ENCODE measurements around the gene MRPL32. TPM values are rescaled to one million over a fixed set of nuclear protein-coding genes. Genes with fewer than 3 reads are reported as not detected.
A peak's percentile ranks its signal among the peaks of the same experiment; 100 is the strongest.

Gene MRPL32
- total and polyA plus RNA-seq, 2 of the 13 experiments (the other 11 are each of a cell fraction or from before 2014, with no cell fraction given) = 39.0 to 81.2 TPM

DNA sequence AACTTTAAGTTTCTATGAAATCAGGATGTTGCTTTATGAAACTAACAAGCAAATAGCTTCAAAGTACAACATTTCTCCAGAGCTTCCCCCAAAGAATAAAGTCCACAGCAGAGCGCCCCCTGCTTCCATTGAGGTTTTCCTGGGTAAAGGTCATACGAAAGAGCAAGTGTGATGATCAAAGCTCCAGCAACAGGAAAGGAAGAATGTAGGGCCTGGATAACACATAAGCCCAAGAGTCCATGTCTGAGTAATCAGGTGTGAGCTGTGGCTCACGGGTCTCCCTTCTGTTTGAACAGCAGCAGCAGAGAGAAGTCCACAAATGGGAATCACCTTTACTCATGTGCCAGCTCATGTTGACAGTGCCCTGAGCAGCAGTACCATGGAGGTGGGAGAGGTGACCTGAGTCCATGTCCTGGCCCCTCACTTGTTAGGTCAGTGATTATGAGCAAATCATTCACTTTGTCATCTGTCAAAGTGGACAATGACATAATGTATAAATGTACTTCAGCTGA lies 50.5 kb downstream of the MRPL32 start (continued):
- TF ChIP-seq ELF3 (CRISPR knock-in tag; IDR thresholded peaks at IDR 0.05) (peak; percentile 82), NRL (CRISPR knock-in tag; IDR thresholded peaks at IDR 0.05; ENCODE audit: borderline replicate concordance) (no peak), ZC3H13 (CRISPR knock-in tag; IDR thresholded peaks at IDR 0.05) (no peak), RNF2 (conservative IDR thresholded peaks at IDR 0.05; ENCODE audit: low read depth) (0 out of 2 replicates have a peak, but pooled peaks have one; percentile 38), SRSF4 (IDR thresholded peaks at IDR 0.05; ENCODE audit: low read depth, low read length, poor library complexity, severe bottlenecking) (no peak), ZNF383 (CRISPR knock-in tag; IDR thresholded peaks at IDR 0.05; ENCODE audit: borderline replicate concordance) (no peak), NBN (conservative IDR thresholded peaks at IDR 0.05) (no peak), CCAR2 (optimal IDR thresholded peaks at IDR 0.05; ENCODE audit: low read depth, low read length) (no peak), SMYD3 (CRISPR knock-in tag; IDR thresholded peaks at IDR 0.05) (no peak), U2AF1 (optimal IDR thresholded peaks at IDR 0.05; ENCODE audit: low read depth, low read length) (no peak), HNRNPUL1 (IDR thresholded peaks at IDR 0.05; ENCODE audit: low read depth, low read length) (no peak), ELF4 (CRISPR knock-in tag; IDR thresholded peaks at IDR 0.05; ENCODE audit: borderline replicate concordance) (no peak), CHD2 (IDR thresholded peaks at IDR 0.05; ENCODE audit: low read depth, low read length) (no peak), RFXAP (CRISPR knock-in tag; IDR thresholded peaks at IDR 0.05; ENCODE audit: borderline replicate concordance) (no peak), KLF15 (CRISPR knock-in tag; IDR thresholded peaks at IDR 0.05; ENCODE audit: borderline replicate concordance) (no peak), ZNF256 (CRISPR knock-in tag; conservative IDR thresholded peaks at IDR 0.05) (no peak), ZNF431 (CRISPR knock-in tag; IDR thresholded peaks at IDR 0.05; ENCODE audit: borderline replicate concordance, low read depth) (no peak), NFRKB (IDR thresholded peaks at IDR 0.05) (no peak), HNF4A (CRISPR knock-in tag; IDR thresholded peaks at IDR 0.05) (peak; percentile 92), ZBTB38 (CRISPR knock-in tag; IDR thresholded peaks at IDR 0.05) (no peak), PHB2 (IDR thresholded peaks at IDR 0.05; ENCODE audit: partially characterized antibody) (no peak), TCF7 (IDR thresholded peaks at IDR 0.05; ENCODE audit: low read depth) (peak; percentile 87), HES4 (CRISPR knock-in tag; IDR thresholded peaks at IDR 0.05; ENCODE audit: borderline replicate concordance) (no peak)
- TF ChIP-seq, protein P1, sequence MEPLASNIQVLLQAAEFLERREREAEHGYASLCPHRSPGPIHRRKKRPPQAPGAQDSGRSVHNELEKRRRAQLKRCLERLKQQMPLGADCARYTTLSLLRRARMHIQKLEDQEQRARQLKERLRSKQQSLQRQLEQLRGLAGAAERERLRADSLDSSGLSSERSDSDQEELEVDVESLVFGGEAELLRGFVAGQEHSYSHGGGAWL (CRISPR knock-in tag; IDR thresholded peaks at IDR 0.05) = no peak
- TF ChIP-seq, protein P2, sequence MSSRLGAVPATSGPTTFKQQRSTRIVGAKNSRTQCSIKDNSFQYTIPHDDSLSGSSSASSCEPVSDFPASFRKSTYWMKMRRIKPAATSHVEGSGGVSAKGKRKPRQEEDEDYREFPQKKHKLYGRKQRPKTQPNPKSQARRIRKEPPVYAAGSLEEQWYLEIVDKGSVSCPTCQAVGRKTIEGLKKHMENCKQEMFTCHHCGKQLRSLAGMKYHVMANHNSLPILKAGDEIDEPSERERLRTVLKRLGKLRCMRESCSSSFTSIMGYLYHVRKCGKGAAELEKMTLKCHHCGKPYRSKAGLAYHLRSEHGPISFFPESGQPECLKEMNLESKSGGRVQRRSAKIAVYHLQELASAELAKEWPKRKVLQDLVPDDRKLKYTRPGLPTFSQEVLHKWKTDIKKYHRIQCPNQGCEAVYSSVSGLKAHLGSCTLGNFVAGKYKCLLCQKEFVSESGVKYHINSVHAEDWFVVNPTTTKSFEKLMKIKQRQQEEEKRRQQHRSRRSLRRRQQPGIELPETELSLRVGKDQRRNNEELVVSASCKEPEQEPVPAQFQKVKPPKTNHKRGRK (CRISPR knock-in tag; IDR thresholded peaks at IDR 0.05) = no peak
- TF ChIP-seq, protein P3, sequence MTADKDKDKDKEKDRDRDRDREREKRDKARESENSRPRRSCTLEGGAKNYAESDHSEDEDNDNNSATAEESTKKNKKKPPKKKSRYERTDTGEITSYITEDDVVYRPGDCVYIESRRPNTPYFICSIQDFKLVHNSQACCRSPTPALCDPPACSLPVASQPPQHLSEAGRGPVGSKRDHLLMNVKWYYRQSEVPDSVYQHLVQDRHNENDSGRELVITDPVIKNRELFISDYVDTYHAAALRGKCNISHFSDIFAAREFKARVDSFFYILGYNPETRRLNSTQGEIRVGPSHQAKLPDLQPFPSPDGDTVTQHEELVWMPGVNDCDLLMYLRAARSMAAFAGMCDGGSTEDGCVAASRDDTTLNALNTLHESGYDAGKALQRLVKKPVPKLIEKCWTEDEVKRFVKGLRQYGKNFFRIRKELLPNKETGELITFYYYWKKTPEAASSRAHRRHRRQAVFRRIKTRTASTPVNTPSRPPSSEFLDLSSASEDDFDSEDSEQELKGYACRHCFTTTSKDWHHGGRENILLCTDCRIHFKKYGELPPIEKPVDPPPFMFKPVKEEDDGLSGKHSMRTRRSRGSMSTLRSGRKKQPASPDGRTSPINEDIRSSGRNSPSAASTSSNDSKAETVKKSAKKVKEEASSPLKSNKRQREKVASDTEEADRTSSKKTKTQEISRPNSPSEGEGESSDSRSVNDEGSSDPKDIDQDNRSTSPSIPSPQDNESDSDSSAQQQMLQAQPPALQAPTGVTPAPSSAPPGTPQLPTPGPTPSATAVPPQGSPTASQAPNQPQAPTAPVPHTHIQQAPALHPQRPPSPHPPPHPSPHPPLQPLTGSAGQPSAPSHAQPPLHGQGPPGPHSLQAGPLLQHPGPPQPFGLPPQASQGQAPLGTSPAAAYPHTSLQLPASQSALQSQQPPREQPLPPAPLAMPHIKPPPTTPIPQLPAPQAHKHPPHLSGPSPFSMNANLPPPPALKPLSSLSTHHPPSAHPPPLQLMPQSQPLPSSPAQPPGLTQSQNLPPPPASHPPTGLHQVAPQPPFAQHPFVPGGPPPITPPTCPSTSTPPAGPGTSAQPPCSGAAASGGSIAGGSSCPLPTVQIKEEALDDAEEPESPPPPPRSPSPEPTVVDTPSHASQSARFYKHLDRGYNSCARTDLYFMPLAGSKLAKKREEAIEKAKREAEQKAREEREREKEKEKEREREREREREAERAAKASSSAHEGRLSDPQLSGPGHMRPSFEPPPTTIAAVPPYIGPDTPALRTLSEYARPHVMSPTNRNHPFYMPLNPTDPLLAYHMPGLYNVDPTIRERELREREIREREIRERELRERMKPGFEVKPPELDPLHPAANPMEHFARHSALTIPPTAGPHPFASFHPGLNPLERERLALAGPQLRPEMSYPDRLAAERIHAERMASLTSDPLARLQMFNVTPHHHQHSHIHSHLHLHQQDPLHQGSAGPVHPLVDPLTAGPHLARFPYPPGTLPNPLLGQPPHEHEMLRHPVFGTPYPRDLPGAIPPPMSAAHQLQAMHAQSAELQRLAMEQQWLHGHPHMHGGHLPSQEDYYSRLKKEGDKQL (CRISPR knock-in tag; IDR thresholded peaks at IDR 0.05; ENCODE audit: low read depth) = no peak
